GM12801 (cell line): ENCODE data around the gene CYLD.

Experiments used
- TF ChIP-seq, protein P1 (sequence below): IDR thresholded peaks from one replicate; pipeline ENCODE4 v1.5.1; 2011; ENCODE audit warnings: control low read depth; ENCODE audit not compliant: insufficient read length; ENCODE audit errors: extremely low read depth

The CYLD gene

DNA sequence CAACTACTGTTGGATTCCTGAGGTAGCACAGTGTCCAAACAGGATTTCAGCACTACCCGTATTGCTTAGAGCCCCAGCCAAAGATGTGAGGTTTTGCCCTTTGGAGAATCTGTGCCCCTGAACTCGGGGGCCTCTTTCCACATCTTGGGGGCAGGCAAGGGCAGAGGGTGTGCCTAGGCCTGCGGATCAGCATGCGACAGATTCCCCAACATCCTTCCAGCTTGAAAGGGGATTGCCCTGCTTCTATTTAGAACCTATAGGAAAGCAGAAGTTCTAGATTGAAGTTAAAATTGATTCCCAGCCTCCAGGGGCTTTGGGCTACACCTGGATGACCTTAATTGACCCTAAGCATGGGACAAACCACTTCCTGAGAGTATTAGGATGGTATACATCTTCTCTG, 28.9 kb upstream of the CYLD start:
- TF ChIP-seq, protein P1, sequence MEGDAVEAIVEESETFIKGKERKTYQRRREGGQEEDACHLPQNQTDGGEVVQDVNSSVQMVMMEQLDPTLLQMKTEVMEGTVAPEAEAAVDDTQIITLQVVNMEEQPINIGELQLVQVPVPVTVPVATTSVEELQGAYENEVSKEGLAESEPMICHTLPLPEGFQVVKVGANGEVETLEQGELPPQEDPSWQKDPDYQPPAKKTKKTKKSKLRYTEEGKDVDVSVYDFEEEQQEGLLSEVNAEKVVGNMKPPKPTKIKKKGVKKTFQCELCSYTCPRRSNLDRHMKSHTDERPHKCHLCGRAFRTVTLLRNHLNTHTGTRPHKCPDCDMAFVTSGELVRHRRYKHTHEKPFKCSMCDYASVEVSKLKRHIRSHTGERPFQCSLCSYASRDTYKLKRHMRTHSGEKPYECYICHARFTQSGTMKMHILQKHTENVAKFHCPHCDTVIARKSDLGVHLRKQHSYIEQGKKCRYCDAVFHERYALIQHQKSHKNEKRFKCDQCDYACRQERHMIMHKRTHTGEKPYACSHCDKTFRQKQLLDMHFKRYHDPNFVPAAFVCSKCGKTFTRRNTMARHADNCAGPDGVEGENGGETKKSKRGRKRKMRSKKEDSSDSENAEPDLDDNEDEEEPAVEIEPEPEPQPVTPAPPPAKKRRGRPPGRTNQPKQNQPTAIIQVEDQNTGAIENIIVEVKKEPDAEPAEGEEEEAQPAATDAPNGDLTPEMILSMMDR = no peak

DNA sequence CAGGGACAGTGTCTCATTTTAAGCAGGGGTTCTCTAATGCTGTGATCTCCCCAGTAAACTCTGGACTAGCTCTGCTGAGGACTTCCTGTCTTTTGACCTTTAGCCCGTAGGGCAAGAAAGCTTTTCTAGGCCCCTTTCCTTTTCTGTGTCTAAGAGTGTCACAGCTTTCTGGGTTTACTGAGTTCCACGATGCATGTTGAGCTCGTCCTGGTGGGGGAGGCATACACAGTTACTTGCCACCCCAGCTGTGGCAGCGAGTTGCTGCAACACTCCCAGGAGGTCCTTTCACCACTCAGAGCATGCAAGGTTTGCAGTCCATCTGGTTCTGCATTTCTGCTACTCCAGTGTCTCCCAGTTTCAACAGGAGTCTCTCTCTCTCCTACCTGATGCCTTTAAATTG, 24.8 kb upstream of the CYLD start:
- TF ChIP-seq, protein P1 = no peak

DNA sequence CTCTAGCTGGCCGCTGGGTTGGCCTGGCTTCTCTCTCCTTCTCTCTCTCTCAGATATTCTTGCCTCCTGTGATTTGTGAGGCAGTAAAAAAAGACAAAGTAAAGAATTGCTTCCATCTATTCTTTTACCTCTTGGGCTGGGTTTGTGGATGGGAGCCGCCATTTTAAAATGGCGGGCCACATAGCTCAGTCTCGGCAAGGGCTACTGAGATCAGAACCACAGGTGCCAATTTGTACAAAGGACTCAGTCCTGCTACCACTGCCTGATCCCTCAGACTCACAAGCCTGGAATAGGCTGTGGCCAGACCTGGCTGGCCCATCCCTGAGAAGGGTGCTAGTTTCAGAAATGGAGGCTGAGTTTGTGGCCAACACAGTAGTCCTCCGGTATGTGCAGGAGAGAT, 24.4 kb upstream of the CYLD start:
- TF ChIP-seq, protein P1 = no peak

DNA sequence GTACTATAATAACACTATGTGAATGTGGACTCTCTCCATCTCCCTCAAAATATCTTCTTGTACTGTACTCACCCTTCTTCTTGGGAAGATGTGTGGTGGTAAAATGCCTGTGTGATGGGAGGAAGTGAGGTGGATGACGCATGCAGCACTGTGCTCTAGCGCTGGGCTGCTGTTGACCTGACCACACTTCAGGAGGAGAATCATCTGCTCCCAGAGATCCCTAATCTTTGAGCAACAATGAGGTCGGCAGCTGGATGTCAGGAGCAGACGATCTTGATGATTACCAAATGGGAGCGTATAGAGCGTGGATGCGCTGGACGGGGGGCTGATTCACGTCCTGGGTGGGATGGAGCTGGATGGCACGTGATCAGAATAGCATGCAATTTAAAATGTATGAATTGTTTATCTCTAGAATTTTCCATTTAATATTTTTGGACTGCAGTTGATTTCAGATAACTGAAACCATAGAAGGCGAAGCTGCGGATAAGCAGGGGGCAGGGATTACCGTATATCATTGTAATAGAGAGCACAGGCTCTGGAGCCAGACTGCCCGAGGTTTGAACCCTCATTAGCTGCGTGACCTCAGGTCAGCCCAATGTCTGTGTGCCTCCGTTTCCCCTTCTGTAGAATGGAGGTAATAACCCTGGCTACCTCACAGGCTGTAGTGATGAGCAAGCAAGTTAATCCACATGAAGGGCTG, 23.7 kb upstream of the CYLD start:
- TF ChIP-seq, protein P1 = no peak

DNA sequence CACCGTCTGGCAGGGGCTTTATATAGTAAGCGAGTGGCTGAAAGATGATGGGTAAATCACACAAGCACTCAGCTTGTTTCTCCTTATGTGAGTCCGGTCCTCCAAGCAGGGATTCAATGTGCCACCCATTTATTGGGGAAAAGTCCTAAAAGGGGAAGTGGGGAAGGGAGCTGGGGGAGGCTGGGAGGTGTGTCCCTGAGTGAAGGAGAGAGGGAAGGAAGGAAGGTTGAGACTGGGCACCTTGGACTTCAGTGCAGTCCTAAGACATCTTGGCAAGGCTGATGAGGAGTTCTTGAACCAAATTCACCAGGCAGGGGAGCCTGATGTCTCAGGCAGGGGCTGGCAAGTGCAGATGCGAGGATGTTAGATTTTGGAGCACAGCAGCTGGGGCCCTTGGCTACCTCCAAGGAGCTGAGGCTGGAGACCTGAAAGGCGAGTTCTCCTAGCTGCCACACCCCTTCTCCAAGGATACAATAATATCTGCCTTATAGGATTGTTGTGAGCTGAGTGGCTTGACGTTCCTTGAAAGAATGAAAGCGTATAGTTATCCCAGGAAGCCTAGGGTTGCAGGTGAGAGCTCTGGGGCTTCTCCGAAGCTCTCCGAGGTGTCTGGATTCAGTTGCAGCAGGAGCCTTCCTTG, 23.0 kb upstream of the CYLD start:
- TF ChIP-seq, protein P1 = no peak

DNA sequence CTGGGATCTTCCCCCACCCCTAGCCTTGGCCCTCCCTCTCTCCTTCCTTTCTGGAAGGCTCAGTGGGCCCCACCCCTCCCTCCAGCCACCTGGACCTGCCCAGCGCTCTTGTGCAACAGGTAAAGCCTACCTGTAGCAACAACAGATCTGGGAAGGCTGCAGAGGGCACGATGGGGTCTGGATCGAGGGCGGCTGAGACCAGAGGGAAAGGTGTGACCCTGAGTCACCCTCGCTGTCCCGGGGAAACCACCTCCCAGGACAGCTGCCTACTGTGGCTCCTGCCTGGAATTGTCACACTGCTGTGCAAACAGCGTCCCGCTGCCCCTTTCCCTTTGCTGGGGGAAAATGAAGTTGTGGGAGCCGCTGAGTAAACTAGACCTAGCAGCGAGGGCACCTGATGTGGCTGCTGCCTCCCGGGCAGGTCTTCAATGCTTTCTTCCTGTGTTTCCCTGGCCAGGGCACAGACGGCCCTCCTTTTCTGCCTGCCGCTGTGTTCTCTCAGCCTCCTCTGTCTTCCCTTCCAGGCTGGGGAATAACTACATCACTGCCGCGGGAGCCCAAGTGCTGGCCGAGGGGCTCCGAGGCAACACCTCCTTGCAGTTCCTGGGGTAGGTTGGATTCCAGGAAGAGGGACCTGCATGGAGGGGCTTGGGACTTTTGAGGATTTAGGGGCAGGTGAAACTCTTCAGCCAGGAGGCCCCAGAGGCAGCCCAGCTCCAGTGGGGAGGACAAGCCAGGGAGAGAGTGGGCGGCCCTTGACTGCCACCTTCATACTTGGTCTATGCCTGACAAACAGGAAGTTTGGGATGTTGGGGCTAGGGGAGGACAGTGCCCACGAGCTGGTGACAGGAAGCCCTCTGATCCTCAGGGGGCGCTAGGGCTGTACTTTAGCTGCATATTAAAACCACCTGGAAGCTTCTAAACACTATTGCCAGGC, 22.2 kb upstream of the CYLD start:
- TF ChIP-seq, protein P1 = no peak
